ENCODE data around the gene ZNF396. TPM values are rescaled to one million over a fixed set of nuclear protein-coding genes. Genes with fewer than 3 reads are reported as not detected.

Gene ZNF396
- total and polyA plus RNA-seq, 2 donors (not counting 1 experiment from before 2014, with no cell fraction given), result 0.40 to 3.2 TPM

GRCh38 chr18:35378574-35378896 is 1.4 kb upstream of the ZNF396 start:
- no peaks in the 10 kb centered on the region for H3K79me2 ChIP-seq (ENCODE audit: control insufficient read depth, insufficient read depth, low read length)
- H3K4me3 Mint-ChIP-seq, result peak overlapping the region; percentile 1
- no peaks in the 10 kb centered on the region for H3K27me3 ChIP-seq (replicated peaks in 1 of 4; ENCODE audit: control extremely low read depth in 1 of 4, control insufficient read depth in 3 of 4, insufficient read depth in 4 of 4, low read length in 3 of 4)
- intact Hi-C loops (cut with micrococcal nuclease), result no loop called here
- no peak for DNase-seq
- TF ChIP-seq CTCF (IDR thresholded peaks at IDR 0.05) (no peak), EZH2 (IDR thresholded peaks at IDR 0.05; ENCODE audit: borderline replicate concordance, insufficient read depth, low read depth, low read length, poor library complexity, severe bottlenecking) (no peak)
- no peak overlapping the region for H3K9ac ChIP-seq (ENCODE audit: low read length)
- no peak overlapping the region for H2AFZ ChIP-seq (ENCODE audit: insufficient read depth, low read depth, low read length, poor library complexity, severe bottlenecking)
- no peaks in the 10 kb centered on the region for H3K9me3 Mint-ChIP-seq (ENCODE audit: insufficient read depth)
- ChIA-PET POLR2A (no interaction called here), CTCF (interaction anchor here (1.8 kb wide), 1 partner anchor 352 kb away, joined by 4 read pairs; no protein-coding TSS in a partner anchor)
- no peak for ATAC-seq (ENCODE audit: low read depth)
- no peak overlapping the region for H3K4me2 ChIP-seq (replicated peaks; ENCODE audit: low read depth, low read length, poor library complexity, severe bottlenecking)
- H3K4me3 ChIP-seq (ENCODE audit: control extremely low read depth in 1 of 5, extremely low read depth in 1 of 5, insufficient read depth in 1 of 5, low read depth in 2 of 5, low read length in 4 of 5), result no peak overlapping the region
- no peaks in the 10 kb centered on the region for H3K27me3 Mint-ChIP-seq
- H3K36me3 ChIP-seq (replicated peaks in 1 of 2; ENCODE audit: control extremely low read depth in 1 of 2, control insufficient read depth in 1 of 2, extremely low read depth in 1 of 2, insufficient read depth in 2 of 2, low read length in 1 of 2), result no peaks in the 10 kb centered on the region
- peaks cover 8% of the 10 kb centered on the region for H3K4me1 Mint-ChIP-seq
- H3K27ac Mint-ChIP-seq, result no peak overlapping the region
- no peak overlapping the region for H3K27ac ChIP-seq (ENCODE audit: low read length in 2 of 2)
- no peaks in the 10 kb centered on the region for H3K9me3 ChIP-seq (ENCODE audit: control extremely low read depth in 1 of 3, control insufficient read depth in 2 of 3, insufficient read depth in 1 of 3, low read length in 2 of 3)
- H4K20me1 ChIP-seq (ENCODE audit: control insufficient read depth, insufficient read depth, low read length, poor library complexity, severe bottlenecking), result no peaks in the 10 kb centered on the region
- 70% methylated on average over 3 of the region's 4 CpGs for WGBS (ENCODE audit: insufficient coverage)
- peaks cover 7 to 10% of the 10 kb centered on the region in 2 donors for H3K4me1 ChIP-seq (ENCODE audit: control insufficient read depth in 2 of 2, insufficient read depth in 2 of 2, low read length in 2 of 2)

- WGBS (ENCODE audit: insufficient coverage), result 70% methylated on average over 2 of the region's 14 CpGs
- H3K27ac Mint-ChIP-seq, result peak overlapping the region; percentile 66
- no peaks in the 10 kb centered on the region for H3K27me3 Mint-ChIP-seq
- no peaks in the 10 kb centered on the region for H4K20me1 ChIP-seq (ENCODE audit: control insufficient read depth, insufficient read depth, low read length, poor library complexity, severe bottlenecking)
- no peak overlapping the region for H2AFZ ChIP-seq (ENCODE audit: insufficient read depth, low read depth, low read length, poor library complexity, severe bottlenecking)
- H3K36me3 ChIP-seq (replicated peaks in 1 of 2; ENCODE audit: control extremely low read depth in 1 of 2, control insufficient read depth in 1 of 2, extremely low read depth in 1 of 2, insufficient read depth in 2 of 2, low read length in 1 of 2), result no peaks in the 10 kb centered on the region
- intact Hi-C loops (cut with micrococcal nuclease), result loop anchor here (1.0 to 2.0 kb wide), 2 partner anchors 119 to 595 kb away; partner anchors contain the start of genes INO80C and RMP24
- CTCF ChIA-PET, result no interaction called here
- peaks cover 8% of the 10 kb centered on the region for H3K4me1 Mint-ChIP-seq
- no peaks in the 10 kb centered on the region for H3K9me3 ChIP-seq (ENCODE audit: control extremely low read depth in 1 of 3, control insufficient read depth in 2 of 3, insufficient read depth in 1 of 3, low read length in 2 of 3)
- H3K79me2 ChIP-seq (ENCODE audit: control insufficient read depth, insufficient read depth, low read length), result no peaks in the 10 kb centered on the region
- peaks cover 7 to 10% of the 10 kb centered on the region in 2 donors for H3K4me1 ChIP-seq (ENCODE audit: control insufficient read depth in 2 of 2, insufficient read depth in 2 of 2, low read length in 2 of 2)
- no peaks in the 10 kb centered on the region for H3K9me3 Mint-ChIP-seq (ENCODE audit: insufficient read depth)
- no peak for ATAC-seq (ENCODE audit: low read depth)
- no peak overlapping the region for H3K9ac ChIP-seq (ENCODE audit: low read length)
- POLR2A ChIA-PET, result interaction anchor here (0.8 kb wide), 1 partner anchor 32 kb away, joined by 3 read pairs; no protein-coding TSS in a partner anchor
- H3K4me3 Mint-ChIP-seq, result peak overlapping the region; percentile 84
- H3K27me3 ChIP-seq (replicated peaks in 1 of 4; ENCODE audit: control extremely low read depth in 1 of 4, control insufficient read depth in 3 of 4, insufficient read depth in 4 of 4, low read length in 3 of 4), result no peaks in the 10 kb centered on the region
- no peak overlapping the region for H3K4me3 ChIP-seq (ENCODE audit: control extremely low read depth in 1 of 5, extremely low read depth in 1 of 5, insufficient read depth in 1 of 5, low read depth in 2 of 5, low read length in 4 of 5)
- TF ChIP-seq EZH2 (IDR thresholded peaks at IDR 0.05; ENCODE audit: borderline replicate concordance, insufficient read depth, low read depth, low read length, poor library complexity, severe bottlenecking) (no peak), CTCF (IDR thresholded peaks at IDR 0.05) (no peak)
- no peak for DNase-seq
- H3K4me2 ChIP-seq (replicated peaks; ENCODE audit: low read depth, low read length, poor library complexity, severe bottlenecking), result no peak overlapping the region
- no peak overlapping the region for H3K27ac ChIP-seq (ENCODE audit: low read length in 2 of 2)
Measured at GRCh38 chr18:35377875-35378573, 887 bp upstream of the ZNF396 start.

All from B cell (primary cell).